ENCODE data around the gene RAP1A.

- TF ChIP-seq POLR2A (IDR thresholded peaks at IDR 0.05; ENCODE audit: low read depth) (no peak), CTCF (IDR thresholded peaks at IDR 0.05) (no peak), EP300 (IDR thresholded peaks at IDR 0.05) (no peak)
These were observed 20.1 kb downstream of the RAP1A start for GRCh38 chr1:111639602-111640198.

All from esophagus muscularis mucosa (tissue), 4 donors.